GM12892 (cell line): ENCODE data around the gene LAMA4.

Experiments used
- POLR2A ChIP-seq: IDR thresholded peaks from 2 replicates; pipeline ENCODE4 v1.6.1; 2011; ENCODE audit warnings: low read depth, low read length, control low read depth
- POLR2AphosphoS5 ChIP-seq: IDR thresholded peaks from 2 replicates; pipeline ENCODE4 v1.6.1; 2011; ENCODE audit warnings: low read depth, low read length, control low read depth
- TAF1 ChIP-seq: IDR thresholded peaks from 2 replicates; pipeline ENCODE4 v1.6.1; 2011; ENCODE audit warnings: low read depth, mild to moderate bottlenecking, control low read depth, low read length, borderline replicate concordance

DNA sequence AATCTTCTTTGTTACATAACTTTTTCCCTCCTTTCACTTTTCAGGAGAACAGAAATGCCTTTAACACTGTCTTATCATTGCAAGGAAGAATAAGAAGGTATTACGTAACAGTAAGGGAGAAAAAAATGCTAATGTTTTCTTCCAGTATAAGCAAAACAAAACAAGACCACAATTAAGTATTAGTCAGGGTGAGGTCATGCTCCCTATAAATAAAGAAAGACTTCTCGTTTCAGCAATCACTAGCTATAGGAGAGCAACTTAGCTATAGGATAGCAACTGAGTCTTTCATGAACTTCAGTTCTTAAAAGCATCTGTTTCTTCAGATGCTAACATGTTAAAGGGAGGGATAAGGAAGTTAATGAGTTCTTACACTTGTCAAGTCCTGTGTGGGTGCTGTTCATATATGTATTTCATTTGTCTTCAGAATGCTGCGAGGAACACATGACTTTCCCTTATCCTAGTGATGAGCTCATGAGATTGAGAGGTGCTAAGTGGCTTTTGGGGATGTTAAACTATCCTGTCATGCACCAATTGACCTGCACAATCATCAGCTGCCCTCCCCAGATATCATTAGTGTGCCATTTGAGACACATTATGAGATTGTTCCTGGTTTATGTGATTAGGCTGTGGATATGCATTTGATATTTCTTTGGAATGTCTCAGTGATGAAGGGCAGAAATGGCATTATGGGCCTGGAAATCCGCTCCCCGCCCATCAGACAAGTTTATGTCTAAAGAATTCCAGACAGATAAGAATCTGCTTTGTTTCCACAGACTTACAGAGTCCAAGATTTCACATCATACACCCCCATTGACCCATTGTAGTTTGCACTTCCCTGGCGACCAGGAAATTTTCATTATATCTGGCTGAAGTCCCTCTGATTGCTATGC, 37.5 kb downstream of the LAMA4 start:
- TF ChIP-seq POLR2A: no peak
- TF ChIP-seq POLR2AphosphoS5: no peak
- TF ChIP-seq TAF1: no peak
